ENCODE data around the gene SPATA13. TPM values are rescaled to one million over a fixed set of nuclear protein-coding genes. Genes with fewer than 3 reads are reported as not detected.

The SPATA13 gene
- total and polyA plus RNA-seq, 2 experiments from 2014 or later: 2.4 to 4.6 TPM

- TF ChIP-seq EZH2phosphoT487 (IDR thresholded peaks at IDR 0.05; ENCODE audit: insufficient read depth, low read depth) (no peak), EZH2 (IDR thresholded peaks at IDR 0.05; ENCODE audit: insufficient read depth, poor library complexity, severe bottlenecking) (no peak)
- DNase-seq: no peak
- in situ Hi-C loops (cut with MboI): no loop called here
- H3K4me3 ChIP-seq: no peak overlapping the region
- no peaks in the 10 kb centered on the region for H4K20me1 ChIP-seq (ENCODE audit: insufficient read depth)
- no peak overlapping the region for H3K4me2 ChIP-seq (ENCODE audit: unreplicated experiment)
- no peaks in the 10 kb centered on the region for H3K9me2 ChIP-seq (ENCODE audit: insufficient read depth)
- H3K27ac ChIP-seq: no peak overlapping the region
- WGBS, 2 experiments (ENCODE audit: low coverage in 1 of 2, low lambda C conversion rate in 2 of 2, missing lambda C conversion rate in 2 of 2): 17 to 25% methylated on average over 3 of the region's 3 CpGs
- H3K27me3 ChIP-seq (replicated peaks; ENCODE audit: insufficient read depth): no peaks in the 10 kb centered on the region; the same call in 1 of the 2 replicates
- H3K4me1 ChIP-seq (ENCODE audit: insufficient read depth): no peaks in the 10 kb centered on the region
- H3K36me3 ChIP-seq (ENCODE audit: low read depth): no peaks in the 10 kb centered on the region
- no peaks in the 10 kb centered on the region for H3F3A ChIP-seq (ENCODE audit: insufficient read depth)
- H3K9ac ChIP-seq: no peak overlapping the region
- no peaks in the 10 kb centered on the region for H3K9me3 ChIP-seq (ENCODE audit: low read depth)
- H3K79me2 ChIP-seq (ENCODE audit: insufficient read depth): no peaks in the 10 kb centered on the region
- H2AFZ ChIP-seq: no peak overlapping the region
Observed at GRCh38 chr13:24351423-24351822, 190.9 kb downstream of the SPATA13 start.

GRCh38 chr13:24353736-24354135 is 193.2 kb downstream of the SPATA13 start:
- Histone ChIP-seq H3K27me3 (replicated peaks; ENCODE audit: insufficient read depth) (no peaks in the 10 kb centered on the region; the same call in 1 of the 2 replicates), H3K9ac (no peak overlapping the region), H3F3A (ENCODE audit: insufficient read depth) (no peaks in the 10 kb centered on the region), H3K79me2 (ENCODE audit: insufficient read depth) (no peaks in the 10 kb centered on the region), H3K4me2 (ENCODE audit: unreplicated experiment) (no peak overlapping the region), H2AFZ (no peak overlapping the region), H4K20me1 (ENCODE audit: insufficient read depth) (no peaks in the 10 kb centered on the region), H3K27ac (no peak overlapping the region), H3K9me3 (ENCODE audit: low read depth) (no peaks in the 10 kb centered on the region), H3K36me3 (ENCODE audit: low read depth) (no peaks in the 10 kb centered on the region), H3K9me2 (ENCODE audit: insufficient read depth) (no peaks in the 10 kb centered on the region), H3K4me1 (ENCODE audit: insufficient read depth) (no peaks in the 10 kb centered on the region), H3K4me3 (no peak overlapping the region)
- no peak for TF ChIP-seq EZH2phosphoT487 (IDR thresholded peaks at IDR 0.05; ENCODE audit: insufficient read depth, low read depth)
- TF ChIP-seq EZH2 (IDR thresholded peaks at IDR 0.05; ENCODE audit: insufficient read depth, poor library complexity, severe bottlenecking): no peak
- WGBS, 2 experiments (ENCODE audit: low coverage in 1 of 2, low lambda C conversion rate in 2 of 2, missing lambda C conversion rate in 2 of 2): 60 to 67% methylated on average over 1 of the region's 1 CpG
- in situ Hi-C loops (cut with MboI): no loop called here
- DNase-seq: no peak

DNA sequence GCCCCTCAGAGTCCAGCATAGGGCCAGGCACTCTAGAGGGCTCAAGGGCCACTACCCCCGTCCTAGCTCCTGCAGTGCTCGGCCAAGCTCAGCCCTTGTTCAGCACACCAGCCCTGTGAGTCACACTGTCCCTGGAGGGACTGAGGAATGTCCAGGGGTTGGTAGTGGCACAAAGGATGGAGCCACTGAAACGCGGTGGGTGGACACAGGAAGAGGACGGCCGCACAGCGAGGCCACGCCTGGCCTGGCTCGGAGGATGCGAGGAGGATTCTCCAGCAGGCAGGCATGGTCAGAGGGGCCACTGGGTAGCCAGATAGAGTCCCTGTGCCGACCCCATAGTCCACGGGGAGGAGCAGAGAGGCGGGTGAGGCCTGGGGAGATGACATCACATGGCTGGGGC is 194.6 kb downstream of the SPATA13 start:
- in situ Hi-C loops (cut with MboI): no loop called here
- Histone ChIP-seq H3K4me3 (no peak overlapping the region), H3F3A (ENCODE audit: insufficient read depth) (no peaks in the 10 kb centered on the region), H3K27me3 (replicated peaks; ENCODE audit: insufficient read depth) (no peaks in the 10 kb centered on the region; the same call in 1 of the 2 replicates), H3K9me2 (ENCODE audit: insufficient read depth) (no peaks in the 10 kb centered on the region), H3K4me1 (ENCODE audit: insufficient read depth) (no peaks in the 10 kb centered on the region), H3K36me3 (ENCODE audit: low read depth) (no peaks in the 10 kb centered on the region), H3K4me2 (ENCODE audit: unreplicated experiment) (no peak overlapping the region), H3K9me3 (ENCODE audit: low read depth) (no peaks in the 10 kb centered on the region), H3K27ac (no peak overlapping the region), H2AFZ (no peak overlapping the region), H3K79me2 (ENCODE audit: insufficient read depth) (no peaks in the 10 kb centered on the region), H4K20me1 (ENCODE audit: insufficient read depth) (no peaks in the 10 kb centered on the region), H3K9ac (no peak overlapping the region)
- no peak for DNase-seq
- WGBS, 2 experiments (ENCODE audit: low coverage in 1 of 2, low lambda C conversion rate in 2 of 2, missing lambda C conversion rate in 2 of 2): 80 to 88% methylated on average over 12 to 13 of the region's 13 CpGs
- TF ChIP-seq EZH2phosphoT487 (IDR thresholded peaks at IDR 0.05; ENCODE audit: insufficient read depth, low read depth) (no peak), EZH2 (IDR thresholded peaks at IDR 0.05; ENCODE audit: insufficient read depth, poor library complexity, severe bottlenecking) (no peak)

- in situ Hi-C loops (cut with MboI): no loop called here
- 70 to 83% methylated on average over 7 of the region's 7 CpGs for WGBS, 2 experiments (ENCODE audit: low coverage in 1 of 2, low lambda C conversion rate in 2 of 2, missing lambda C conversion rate in 2 of 2)
Observed at GRCh38 chr13:24356270-24356669, 195.8 kb downstream of the SPATA13 start.

More at GRCh38 chr13:24356270-24356669, 195.8 kb downstream of the SPATA13 start:
- Histone ChIP-seq H3F3A (ENCODE audit: insufficient read depth) (no peaks in the 10 kb centered on the region), H3K4me3 (no peak overlapping the region), H3K9me2 (ENCODE audit: insufficient read depth) (no peaks in the 10 kb centered on the region), H3K36me3 (ENCODE audit: low read depth) (no peaks in the 10 kb centered on the region), H3K4me2 (ENCODE audit: unreplicated experiment) (no peak overlapping the region), H3K9me3 (ENCODE audit: low read depth) (no peaks in the 10 kb centered on the region), H3K27me3 (replicated peaks; ENCODE audit: insufficient read depth) (no peaks in the 10 kb centered on the region; the same call in 1 of the 2 replicates), H4K20me1 (ENCODE audit: insufficient read depth) (no peaks in the 10 kb centered on the region), H3K79me2 (ENCODE audit: insufficient read depth) (no peaks in the 10 kb centered on the region), H3K27ac (no peak overlapping the region), H3K4me1 (ENCODE audit: insufficient read depth) (no peaks in the 10 kb centered on the region), H3K9ac (no peak overlapping the region), H2AFZ (no peak overlapping the region)
- no peak for DNase-seq
- TF ChIP-seq EZH2 (IDR thresholded peaks at IDR 0.05; ENCODE audit: insufficient read depth, poor library complexity, severe bottlenecking) (no peak), EZH2phosphoT487 (IDR thresholded peaks at IDR 0.05; ENCODE audit: insufficient read depth, low read depth) (no peak)

MicroRNA genes within 50 kb of the gene (microRNA counts, 767-probe panel; counts per million panel counts)
- 447 counts per million, percentile 86 among the panel's probes with 10 or more counts for microRNA hsa-miR-2276

Small RNA genes lying within 50 kb of the gene (microRNA-seq; reads per million reads assigned to microRNA genes)
- not detected for gene MIR2276 (ENCODE audit: borderline number of aligned reads)

Small RNA genes lying within 50 kb of the gene (small RNA-seq; reads per million reads assigned to genes)
- gene MIR2276 (ENCODE audit: low read depth, low replicate concordance): not detected

Other genes starting within 250 kb of the SPATA13 start
- not detected in 2 replicates for gene C1QTNF9, start 148.9 kb downstream of the SPATA13 start, total RNA-seq (2014; rRNA removed; shearing (Covaris generic))
- 0.10 TPM in 2 replicates for gene C1QTNF9, start 148.9 kb downstream of the SPATA13 start, polyA plus RNA-seq (2016; fragmentation: Nextera tagmentation; extraction: Ambion mirVana)

Data from GM23248 (cell line).